ENCODE data around the gene ABCA8.

- no peak for TF ChIP-seq CTCF (IDR thresholded peaks at IDR 0.05)
- TF ChIP-seq POLR2A (IDR thresholded peaks at IDR 0.05) = no peak
Measured at GRCh38 chr17:68957944-68958343, 2.8 kb upstream of the ABCA8 start.
